A549 (cell line): ENCODE results near the gene NACC2. TPM values are rescaled to one million over a fixed set of nuclear protein-coding genes. Genes with fewer than 3 reads are reported as not detected.
A peak's percentile ranks its signal among the peaks of the same experiment; 100 is the strongest.

Experiments used
- ATAC-seq, 2 experiments: fragments of 200-7000 bp in 1 of 2; fragments of >200 bp in 1 of 2; cut with Nextera tagmentation in 1 of 2; cut with Tn5 transposase in 1 of 2; 3 replicates each; pipeline versions ENCODE4 v1.8.0 to v1.9.1; 2018 to 2020; ENCODE audit warnings: mild to moderate bottlenecking in 1 of 2, moderate library complexity in 1 of 2
- CTCF ChIA-PET: fragments of 300-600 bp; sonication (Branson Sonifier 250); formaldehyde crosslinking; extraction: SDS; loops from one replicate; lab custom pipeline; 2021; ENCODE audit warnings: antibody characterized with exemption, inconsistent platforms; lab: Yijun Ruan, JAX
- POLR2A ChIA-PET: fragments of 350-600 bp; formaldehyde crosslinking; extraction: SDS; loops from one replicate; lab custom pipeline; 2021; ENCODE audit warnings: antibody characterized with exemption, inconsistent platforms; lab: Yijun Ruan, JAX
- DNase-seq, 2 experiments: peaks; one replicate each; pipeline versions ENCODE4 v3.0.0 to v3.0.0-alpha.2; 2011 to 2016; ENCODE audit warnings: low read depth in 1 of 2, low spot score in 1 of 2
- FAIRE-seq: peaks from 2 replicates; lab custom pipeline; 2011; peaks lifted over from hg19 to GRCh38; lab: Jason Lieb, UNC
- H3K27ac ChIP-seq, 2 experiments: fragments of >200 bp; sonication (Bioruptor Twin); formaldehyde crosslinking; 3 replicates each; pipeline ENCODE4 v1.5.1; 2016 to 2017
- H3K4me1 ChIP-seq: fragments of >200 bp; sonication (Bioruptor Twin); formaldehyde crosslinking; 3 replicates; pipeline ENCODE4 v1.6.1; 2016
- H3K4me2 ChIP-seq: fragments of >200 bp; sonication (Bioruptor Twin); formaldehyde crosslinking; 3 replicates; pipeline ENCODE4 v1.6.1; 2016
- H3K4me3 ChIP-seq: fragments of >200 bp; sonication (Bioruptor Twin); formaldehyde crosslinking; 3 replicates; pipeline ENCODE4 v1.5.1; 2016
- H3K9me3 ChIP-seq: fragments of >200 bp; sonication (Bioruptor Twin); formaldehyde crosslinking; 3 replicates; pipeline ENCODE4 v1.6.1; 2016
- ATOH8 ChIP-seq: fragments of 250-450 bp; sonication (Bioruptor Pico); IDR thresholded peaks from 2 replicates; pipeline ENCODE4 v1.5.0; 2020; ENCODE audit warnings: low read depth, mild to moderate bottlenecking, moderate library complexity
- BHLHE40 ChIP-seq: IDR thresholded peaks from 2 replicates; pipeline ENCODE4 v1.6.1; 2012; ENCODE audit warnings: low read depth, low read length, inconsistent platforms
- CBX2 ChIP-seq: fragments of 200-600 bp; sonication (generic); IDR thresholded peaks from 2 replicates; pipeline ENCODE4 v1.6.1; 2016; ENCODE audit warnings: low read depth, mild to moderate bottlenecking, borderline replicate concordance
- CEBPB ChIP-seq, 2 experiments: fragments of >200 bp in 1 of 2; sonication (Bioruptor Twin) in 1 of 2; formaldehyde crosslinking in 1 of 2; IDR thresholded peaks; 2 replicates each; pipeline ENCODE4 v1.6.1; 2012 to 2016
- EHF ChIP-seq: fragments of 250-450 bp; sonication (Bioruptor Pico); IDR thresholded peaks from 2 replicates; pipeline ENCODE4 v1.5.0; 2020; ENCODE audit warnings: mild to moderate bottlenecking
- ELK1 ChIP-seq: fragments of 150-350 bp; IDR thresholded peaks from 2 replicates; pipeline ENCODE4 v1.6.1; 2014; ENCODE audit warnings: low read depth, mild to moderate bottlenecking, low read length
- FOSB ChIP-seq: fragments of 250-450 bp; sonication (Bioruptor Pico); IDR thresholded peaks from 2 replicates; pipeline ENCODE4 v1.5.0; 2020; ENCODE audit warnings: mild to moderate bottlenecking, moderate library complexity
- FOSL2 ChIP-seq, 2 experiments: fragments of 450-650 bp in 1 of 2; fragments of >200 bp in 1 of 2; sonication (Bioruptor Twin) in 1 of 2; formaldehyde crosslinking; IDR thresholded peaks; 2 replicates each; pipeline versions ENCODE4 v1.5.0 to v1.6.1; 2016 to 2020; ENCODE audit warnings: mild to moderate bottlenecking in 1 of 2, moderate library complexity in 1 of 2
- FOXS1 ChIP-seq: fragments of 250-450 bp; sonication (Bioruptor Pico); IDR thresholded peaks from 2 replicates; pipeline ENCODE4 v1.5.0; 2020; ENCODE audit warnings: mild to moderate bottlenecking, moderate library complexity
- GATA3 ChIP-seq: IDR thresholded peaks from 2 replicates; pipeline ENCODE4 v1.6.1; 2012; ENCODE audit warnings: borderline replicate concordance
- HDAC2 ChIP-seq: fragments of 200-600 bp; sonication (generic); IDR thresholded peaks from 2 replicates; pipeline ENCODE4 v1.6.1; 2016
- HOXA7 ChIP-seq: fragments of 250-450 bp; sonication (Bioruptor Pico); IDR thresholded peaks from 2 replicates; pipeline ENCODE4 v1.5.0; 2020; ENCODE audit warnings: mild to moderate bottlenecking, moderate library complexity
- MAFK ChIP-seq: fragments of 450-650 bp; IDR thresholded peaks from 2 replicates; pipeline ENCODE4 v1.6.1; 2014; ENCODE audit not compliant: partially characterized antibody
- MAX ChIP-seq: IDR thresholded peaks from 2 replicates; pipeline ENCODE4 v1.6.1; 2012
- MAZ ChIP-seq: fragments of 150-350 bp; IDR thresholded peaks from 2 replicates; pipeline ENCODE4 v1.6.1; 2014; ENCODE audit warnings: antibody characterized with exemption, low read depth, low read length, borderline replicate concordance
- MYC ChIP-seq: IDR thresholded peaks from 2 replicates; pipeline ENCODE4 v1.6.1; 2012; ENCODE audit warnings: mild to moderate bottlenecking, inconsistent platforms, low read length, improper control_type of control experiment, borderline replicate concordance
- NPAS2 ChIP-seq: fragments of 250-450 bp; sonication (Bioruptor Pico); IDR thresholded peaks from 2 replicates; pipeline ENCODE4 v1.8.0; 2022; ENCODE audit warnings: mild to moderate bottlenecking, moderate library complexity, borderline replicate concordance
- POLR2A ChIP-seq: IDR thresholded peaks from 2 replicates; pipeline ENCODE4 v1.6.1; 2012; ENCODE audit warnings: mild to moderate bottlenecking, low read length
- RAD21 ChIP-seq, 2 experiments: fragments of >200 bp in 1 of 2; sonication (Bioruptor Twin) in 1 of 2; formaldehyde crosslinking in 1 of 2; IDR thresholded peaks in 1 of 2; conservative IDR thresholded peaks in 1 of 2; 2 replicates in 1 of 2; 3 replicates in 1 of 2; pipeline ENCODE4 v1.6.1; 2012 to 2018; ENCODE audit warnings: inconsistent platforms in 1 of 2
- RCOR1 ChIP-seq: fragments of 150-350 bp; IDR thresholded peaks from 2 replicates; pipeline ENCODE4 v1.6.1; 2014; ENCODE audit warnings: antibody characterized with exemption, low read length, low read depth
- RFX5 ChIP-seq: fragments of 450-650 bp; IDR thresholded peaks from 2 replicates; pipeline ENCODE4 v1.7.1; 2014; ENCODE audit warnings: antibody characterized with exemption, mild to moderate bottlenecking, moderate library complexity
- SMC3 ChIP-seq: fragments of >200 bp; sonication (Bioruptor Twin); formaldehyde crosslinking; IDR thresholded peaks from 3 replicates; pipeline ENCODE4 v1.6.1; 2018; ENCODE audit warnings: inconsistent platforms
- TFCP2L1 ChIP-seq: fragments of 250-450 bp; sonication (Bioruptor Pico); IDR thresholded peaks from 2 replicates; pipeline ENCODE4 v1.5.0; 2021; ENCODE audit warnings: mild to moderate bottlenecking
- ZC3H11A ChIP-seq: fragments of 450-650 bp; IDR thresholded peaks from 2 replicates; pipeline ENCODE4 v1.6.1; 2014; ENCODE audit warnings: antibody characterized with exemption, mild to moderate bottlenecking
- WGBS: methylation state at CpG from one replicate; pipeline ENCODE4 v1.1.6; 2017; ENCODE audit errors: missing lambda C conversion rate; 5-methylcytosine and 5-hydroxymethylcytosine counted together
- polyA plus RNA-seq, 4 experiments: library from polyadenylated mRNA; depleted of rRNA in 3 of 4; stranded (reverse); fragments of >200 nt; fragmentation: RNase III in 1 of 4; extraction: RNeasy Plus Mini Kit Qiagen cat#74134 plus additional on column Dnase treatment in 1 of 4; gene quantifications; 2 replicates in 3 of 4; 3 replicates in 1 of 4; pipeline ENCODE4 v1.2.3, GENCODE V29; 2011 to 2017
- TF ChIP-seq, protein P1 (sequence below): IDR thresholded peaks from 2 replicates; pipeline ENCODE4 v1.6.1; 2012
- TF ChIP-seq, protein P2 (sequence below): fragments of 450-650 bp; IDR thresholded peaks from 2 replicates; pipeline ENCODE4 v1.6.1; 2014; ENCODE audit warnings: antibody characterized with exemption

Gene NACC2
- polyA plus RNA-seq, 2 of the 4 experiments (the other 2 are of a cell fraction): 16.1 to 28.4 TPM

DNA sequence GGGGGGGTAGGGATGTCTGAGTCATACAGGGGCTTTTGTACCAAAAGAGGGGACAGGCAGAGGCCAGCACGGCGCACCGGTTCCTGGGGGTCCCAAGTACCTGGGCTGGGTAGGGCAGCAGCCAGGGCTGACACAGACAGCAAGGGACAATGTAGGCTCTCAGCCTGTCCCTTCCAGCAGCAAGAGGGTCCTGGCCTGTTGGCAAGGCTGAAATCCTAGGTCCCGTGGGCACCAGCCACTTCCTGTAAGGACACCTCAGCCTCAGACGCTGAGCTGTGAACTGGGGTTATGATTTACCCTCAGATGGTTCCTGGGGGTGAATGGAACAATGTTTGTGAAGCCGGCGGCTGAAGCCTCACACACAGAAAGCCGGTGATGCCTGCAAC is 41.3 kb downstream of the NACC2 start (continued):
- TF ChIP-seq GATA3 (no peak), TFCP2L1 (CRISPR knock-in tag) (no peak), FOSL2 (IDR thresholded peaks at IDR 0.05) (no peak), FOSL2 (CRISPR knock-in tag; IDR thresholded peaks at IDR 0.05) (no peak), MYC (no peak), SMC3 (no peak), MAZ (no peak), FOXS1 (CRISPR knock-in tag) (no peak), NPAS2 (CRISPR knock-in tag) (no peak), ELK1 (no peak), FOSB (CRISPR knock-in tag) (no peak)

DNA sequence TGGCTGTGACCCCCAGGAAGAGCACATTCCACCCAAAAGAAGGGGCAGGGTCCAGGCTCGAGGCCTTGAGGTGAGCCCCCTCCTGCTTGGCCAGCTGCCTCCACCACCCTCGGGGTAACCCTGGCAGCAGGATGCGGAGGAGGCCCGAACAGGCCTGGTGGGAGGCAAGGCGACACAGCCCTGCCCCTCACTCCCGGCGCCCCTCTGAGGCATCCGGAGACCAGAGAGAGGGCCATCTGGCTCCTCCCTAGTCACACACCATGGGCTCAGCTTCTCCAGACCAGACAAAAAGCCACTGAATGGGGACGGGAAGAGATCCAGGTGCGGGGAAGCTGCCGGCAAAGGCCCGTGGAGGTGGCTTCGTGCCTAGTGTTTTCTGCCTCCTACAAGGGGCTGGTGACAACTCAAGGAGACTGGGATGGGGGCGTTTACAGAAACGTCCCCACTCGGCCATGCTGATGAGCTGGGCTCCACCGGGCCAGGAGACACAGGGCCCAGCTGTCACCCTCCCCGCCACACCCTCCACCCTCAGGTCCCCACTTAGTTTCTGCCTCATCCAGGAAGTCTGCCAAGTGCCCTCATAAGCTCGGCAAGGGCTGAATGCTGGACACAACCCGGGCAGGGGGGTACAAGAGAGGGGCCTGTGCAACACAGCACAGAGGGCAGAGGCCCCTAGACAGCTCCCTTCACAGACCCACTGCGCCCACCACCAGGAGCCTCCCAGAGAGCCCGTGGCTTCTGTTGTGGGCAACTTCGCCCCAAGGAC is 41.9 kb downstream of the NACC2 start:
- TF ChIP-seq RCOR1: no peak
- no peak for TF ChIP-seq CEBPB (IDR thresholded peaks at IDR 0.05)
- no peak for TF ChIP-seq CBX2
- TF ChIP-seq MAFK: no peak
- no peak for TF ChIP-seq POLR2A
- TF ChIP-seq, protein P1, sequence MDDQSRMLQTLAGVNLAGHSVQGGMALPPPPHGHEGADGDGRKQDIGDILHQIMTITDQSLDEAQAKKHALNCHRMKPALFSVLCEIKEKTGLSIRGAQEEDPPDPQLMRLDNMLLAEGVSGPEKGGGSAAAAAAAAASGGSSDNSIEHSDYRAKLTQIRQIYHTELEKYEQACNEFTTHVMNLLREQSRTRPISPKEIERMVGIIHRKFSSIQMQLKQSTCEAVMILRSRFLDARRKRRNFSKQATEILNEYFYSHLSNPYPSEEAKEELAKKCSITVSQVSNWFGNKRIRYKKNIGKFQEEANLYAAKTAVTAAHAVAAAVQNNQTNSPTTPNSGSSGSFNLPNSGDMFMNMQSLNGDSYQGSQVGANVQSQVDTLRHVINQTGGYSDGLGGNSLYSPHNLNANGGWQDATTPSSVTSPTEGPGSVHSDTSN: no peak
- peak overlapping the region; percentile 84 for H3K4me3 ChIP-seq
- ATAC-seq: peak; percentile 4 to 7; a peak in 3 of 6 replicates
- WGBS: 15% methylated on average over 13 of the region's 23 CpGs
- peak overlapping the region; percentile 99 for H3K27ac ChIP-seq
- POLR2A ChIA-PET: interaction anchor here (2.1 kb wide), 1 partner anchor 65 kb away, joined by 9 read pairs; no protein-coding TSS in a partner anchor
- CTCF ChIA-PET: interaction anchor here (1.0 to 6.3 kb wide), 8 partner anchors 12 to 86 kb away, joined by 3 to 44 read pairs (median 5); no protein-coding TSS in a partner anchor
- no peaks in the 10 kb centered on the region for H3K9me3 ChIP-seq
- peaks cover 77% of the 10 kb centered on the region for H3K4me1 ChIP-seq
- DNase-seq: no peak
- H3K4me2 ChIP-seq: peak overlapping the region; percentile 98
- FAIRE-seq: no peak

GRCh38 chr9:136052472-136052880 is 42.6 kb downstream of the NACC2 start:
- Histone ChIP-seq H3K4me1 (peaks cover 74% of the 10 kb centered on the region), H3K4me3 (peak overlapping the region; percentile 84), H3K27ac (peak overlapping the region; percentile 99), H3K9me3 (no peaks in the 10 kb centered on the region), H3K4me2 (peak overlapping the region; percentile 98)
- WGBS: 0% methylated on average over 3 of the region's 15 CpGs
- no peak for FAIRE-seq
- no peak for TF ChIP-seq BHLHE40
- peak; percentile 79 for TF ChIP-seq POLR2A
- peak; percentile 66 to 78 for ATAC-seq
- POLR2A ChIA-PET: interaction anchor here (0.9 to 2.1 kb wide), 6 partner anchors 38 to 71 kb away, joined by 3 to 9 read pairs (median 6); no protein-coding TSS in a partner anchor
- peak; percentile 67 to 81 for DNase-seq
- CTCF ChIA-PET: interaction anchor here (0.8 to 6.3 kb wide), 10 partner anchors 12 to 85 kb away, joined by 3 to 44 read pairs (median 5); no protein-coding TSS in a partner anchor

DNA sequence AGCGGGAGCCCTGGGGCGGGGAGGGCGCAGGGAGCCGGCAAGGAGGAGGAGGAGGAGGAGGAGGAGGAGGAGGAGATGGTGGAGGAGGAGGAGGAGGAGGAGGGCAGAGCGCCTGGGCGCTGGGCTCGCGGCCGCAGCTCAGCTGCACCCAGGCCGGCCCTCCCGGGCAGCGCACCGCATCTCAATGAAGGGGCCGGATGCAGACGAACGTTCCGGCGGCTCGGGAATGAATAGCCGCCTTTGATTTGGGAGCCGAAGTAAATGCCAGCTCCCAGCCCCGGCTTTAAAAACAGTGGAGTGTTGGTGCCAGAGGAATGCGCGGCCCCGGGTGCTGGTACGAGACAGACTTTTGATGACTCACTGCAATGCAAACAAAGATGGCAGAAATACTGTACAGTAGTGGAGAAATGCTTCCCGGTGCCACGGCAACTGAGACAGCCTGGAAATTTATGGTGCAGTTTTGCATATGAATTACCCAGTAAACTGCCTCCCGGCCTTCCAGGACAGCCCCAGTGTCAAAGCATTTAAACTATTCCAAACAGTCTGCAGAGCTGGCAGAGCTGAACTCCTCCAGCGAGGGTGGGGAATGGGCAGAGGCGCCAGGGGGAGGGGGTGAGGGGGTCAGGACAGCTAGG is 43.1 kb downstream of the NACC2 start:
- Histone ChIP-seq H3K4me3 (peak overlapping the region; percentile 84), H3K27ac (peak overlapping the region; percentile 99), H3K9me3 (no peaks in the 10 kb centered on the region), H3K4me1 (peaks cover 74% of the 10 kb centered on the region), H3K4me2 (peak overlapping the region; percentile 98)
- WGBS: under 1% methylated on average over 24 of the region's 31 CpGs
- ATAC-seq (peak; percentile 70 to 84), FAIRE-seq (peak; percentile 94), DNase-seq (peak; percentile 90 to 98)
- ChIA-PET CTCF (interaction anchor here (0.7 to 6.3 kb wide), 10 partner anchors 28 to 99 kb away, joined by 3 to 44 read pairs (median 3); no protein-coding TSS in a partner anchor), POLR2A (interaction anchor here (0.8 to 2.1 kb wide), 8 partner anchors 38 to 84 kb away, joined by 3 to 9 read pairs (median 4); no protein-coding TSS in a partner anchor)
- no peak for TF ChIP-seq ATOH8 (CRISPR knock-in tag)
- TF ChIP-seq, protein P2, sequence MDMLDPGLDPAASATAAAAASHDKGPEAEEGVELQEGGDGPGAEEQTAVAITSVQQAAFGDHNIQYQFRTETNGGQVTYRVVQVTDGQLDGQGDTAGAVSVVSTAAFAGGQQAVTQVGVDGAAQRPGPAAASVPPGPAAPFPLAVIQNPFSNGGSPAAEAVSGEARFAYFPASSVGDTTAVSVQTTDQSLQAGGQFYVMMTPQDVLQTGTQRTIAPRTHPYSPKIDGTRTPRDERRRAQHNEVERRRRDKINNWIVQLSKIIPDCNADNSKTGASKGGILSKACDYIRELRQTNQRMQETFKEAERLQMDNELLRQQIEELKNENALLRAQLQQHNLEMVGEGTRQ: no peak
- peak; percentile 80; the same call in 1 of the 2 replicates for TF ChIP-seq GATA3
- no peak for TF ChIP-seq HOXA7
- TF ChIP-seq FOSL2 (IDR thresholded peaks at IDR 0.05): peak; percentile 92
- peak; percentile 99 for TF ChIP-seq FOSL2 (CRISPR knock-in tag; IDR thresholded peaks at IDR 0.05)
- TF ChIP-seq ZC3H11A: no peak
- TF ChIP-seq FOSB (CRISPR knock-in tag): no peak
- no peak for TF ChIP-seq RFX5
- TF ChIP-seq RAD21 (conservative IDR thresholded peaks at IDR 0.05 in 1 of 2, IDR thresholded peaks at IDR 0.05 in 1 of 2): peak in 1 of 2 experiments; percentile 11; a peak in 2 of 5 replicates
- TF ChIP-seq HDAC2: 0 out of 2 replicates have a peak, but pooled peaks have one; percentile 40
- peak; percentile 54 for TF ChIP-seq MAX
- no peak for TF ChIP-seq EHF (CRISPR knock-in tag)
